GM15510 (cell line): ENCODE data around the gene NPTN.

ENCODE experiments used
- POLR2A ChIP-seq: IDR thresholded peaks from 3 replicates; pipeline ENCODE4 v1.6.1; 2011; ENCODE audit warnings: borderline replicate concordance; ENCODE audit not compliant: insufficient read length; ENCODE audit errors: extremely low read depth

The NPTN gene

GRCh38 chr15:73647259-73648013 lies 14.2 kb upstream of the NPTN start:
- no peak for TF ChIP-seq POLR2A

DNA sequence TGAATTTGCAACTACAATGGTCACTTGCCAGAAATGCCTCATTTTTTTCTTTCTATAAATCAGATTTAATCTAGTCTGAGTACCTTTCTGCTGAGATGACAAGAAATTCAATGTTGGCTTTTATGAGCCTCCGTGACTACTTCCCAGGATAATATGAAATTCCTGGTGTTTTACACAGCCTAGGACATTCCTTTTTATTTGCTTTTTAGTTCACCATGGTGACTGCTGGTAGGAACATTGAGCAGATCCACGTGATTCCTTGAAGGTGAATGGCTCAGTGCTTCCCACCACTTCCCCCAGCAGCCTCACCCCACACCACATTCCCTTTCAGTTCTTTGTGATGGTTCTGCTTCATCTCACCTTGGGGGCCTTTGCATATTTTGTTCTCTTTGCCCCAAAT lies 4.3 kb upstream of the NPTN start:
- TF ChIP-seq POLR2A, result no peak

DNA sequence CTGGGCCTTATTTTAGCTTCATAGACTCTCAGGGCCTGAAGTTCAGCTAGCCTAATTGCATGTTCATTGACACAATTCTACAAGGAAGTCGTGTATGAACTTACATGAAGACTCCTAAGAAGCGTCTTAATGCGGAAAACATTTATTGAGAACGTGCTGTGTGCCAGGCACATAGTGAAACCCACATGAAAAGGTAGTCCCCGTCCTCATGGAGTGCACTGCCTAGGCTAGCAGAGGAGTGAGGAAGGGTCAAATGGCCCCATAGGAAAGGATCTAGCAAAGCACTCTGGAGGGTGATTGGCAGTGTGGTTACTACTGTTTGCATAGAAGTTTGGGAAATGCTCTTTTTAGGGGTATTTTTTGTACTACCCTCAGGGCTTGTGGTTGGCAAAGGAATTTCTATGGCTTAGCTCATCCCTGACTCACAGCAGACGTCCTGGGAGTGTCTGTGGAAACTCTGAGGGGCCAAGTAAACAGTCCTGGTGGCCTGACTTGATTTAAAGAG lies 854 bp upstream of the NPTN start:
- TF ChIP-seq POLR2A, result no peak

- TF ChIP-seq POLR2A, result no peak
Measured at GRCh38 chr15:73632670-73633058, 525 bp downstream of the NPTN start.

GRCh38 chr15:73631915-73632669 lies 1.1 kb downstream of the NPTN start:
- TF ChIP-seq POLR2A, result no peak

- no peak for TF ChIP-seq POLR2A
Measured at GRCh38 chr15:73630921-73631362, 2.2 kb downstream of the NPTN start.

DNA sequence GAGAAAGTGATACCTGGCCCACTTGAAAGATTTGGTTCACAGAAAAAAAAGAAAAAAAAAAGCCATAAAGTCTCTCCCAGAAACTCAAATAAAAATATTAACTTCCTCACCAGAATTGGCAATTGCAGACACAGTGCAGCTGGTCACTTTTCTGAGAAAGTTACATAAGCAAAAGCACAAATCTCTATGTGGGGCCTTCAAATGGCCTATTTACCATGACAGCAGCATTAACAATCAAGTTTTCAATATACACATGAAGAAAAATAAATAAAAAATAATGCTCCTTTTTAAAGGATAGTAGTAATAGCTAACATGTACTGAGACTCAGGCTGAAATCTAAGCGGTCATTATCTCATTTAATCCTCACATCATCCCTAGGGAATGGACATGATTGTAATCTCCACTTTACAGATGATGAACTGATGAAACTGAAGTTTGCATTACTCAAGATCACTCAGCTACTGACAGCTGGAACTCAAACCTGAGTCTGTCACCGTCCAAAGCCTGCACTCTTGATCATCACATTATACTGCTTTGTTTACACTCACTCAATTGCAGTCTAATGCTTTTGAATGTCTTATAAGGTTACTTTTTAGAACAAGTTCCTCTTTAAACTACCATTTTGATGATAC lies 3.3 kb downstream of the NPTN start:
- no peak for TF ChIP-seq POLR2A

GRCh38 chr15:73628976-73629797 lies 4.0 kb downstream of the NPTN start:
- no peak for TF ChIP-seq POLR2A

DNA sequence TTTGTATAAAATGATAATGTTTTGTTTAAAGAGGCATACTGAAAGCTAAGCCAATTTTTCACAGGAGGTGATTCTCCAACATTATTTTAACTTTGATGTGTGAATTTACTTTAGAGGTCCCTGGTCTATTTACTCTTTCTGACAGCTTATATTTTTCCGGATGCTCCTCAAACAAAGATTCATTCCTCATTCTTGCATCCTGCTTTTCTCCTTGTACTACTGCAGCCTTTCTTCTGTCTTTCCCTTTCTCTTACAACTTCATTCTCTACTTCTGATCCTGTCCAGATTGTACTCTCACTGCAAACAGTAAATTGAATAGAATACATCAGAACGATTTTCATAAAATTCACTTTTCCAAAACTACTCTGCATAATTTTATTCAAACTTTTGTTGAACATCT lies 5.1 kb downstream of the NPTN start:
- TF ChIP-seq POLR2A, result no peak

GRCh38 chr15:73626072-73626471 lies 7.1 kb downstream of the NPTN start:
- TF ChIP-seq POLR2A, result no peak

GRCh38 chr15:73624530-73624929 lies 8.7 kb downstream of the NPTN start:
- TF ChIP-seq POLR2A, result no peak

DNA sequence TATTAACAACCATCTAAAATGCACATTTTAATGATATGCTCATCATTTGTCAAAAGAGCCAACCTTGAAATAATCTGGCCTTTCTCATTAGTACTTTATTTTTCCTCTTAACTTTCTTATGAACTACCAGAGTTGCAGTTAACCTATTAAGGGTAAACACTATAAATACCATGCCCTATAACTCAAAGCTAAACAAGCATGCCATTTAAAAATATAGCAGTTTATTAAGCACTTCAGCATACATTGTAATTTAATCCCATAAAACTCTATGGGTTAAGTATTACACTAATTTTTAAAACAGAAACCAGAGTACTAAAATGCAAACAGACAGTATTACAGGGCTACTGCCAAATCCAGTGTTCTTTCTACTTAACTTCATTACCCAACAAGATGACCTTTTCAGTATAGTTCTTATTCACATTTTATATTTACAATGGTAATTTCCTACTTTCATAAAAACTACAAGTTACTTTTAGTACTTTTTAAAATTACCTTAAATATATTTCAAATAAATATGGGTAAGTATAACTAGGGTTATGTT lies 11.8 kb downstream of the NPTN start:
- no peak for TF ChIP-seq POLR2A

- TF ChIP-seq POLR2A, result no peak
Measured at GRCh38 chr15:73620078-73620477, 13.1 kb downstream of the NPTN start.

GRCh38 chr15:73617913-73618312 lies 15.3 kb downstream of the NPTN start:
- no peak for TF ChIP-seq POLR2A
